ENCODE measurements around the gene GAB3.
"Not testable (repeated sequence)": the region's sequence is repeated elsewhere in the genome, so short reads cannot be mapped to it uniquely, and the experiment has no call there.

The GAB3 gene

GRCh38 chrX:154719132-154719675, 31.7 kb downstream of the GAB3 start:
- DNase-seq = peak; percentile 34

DNA sequence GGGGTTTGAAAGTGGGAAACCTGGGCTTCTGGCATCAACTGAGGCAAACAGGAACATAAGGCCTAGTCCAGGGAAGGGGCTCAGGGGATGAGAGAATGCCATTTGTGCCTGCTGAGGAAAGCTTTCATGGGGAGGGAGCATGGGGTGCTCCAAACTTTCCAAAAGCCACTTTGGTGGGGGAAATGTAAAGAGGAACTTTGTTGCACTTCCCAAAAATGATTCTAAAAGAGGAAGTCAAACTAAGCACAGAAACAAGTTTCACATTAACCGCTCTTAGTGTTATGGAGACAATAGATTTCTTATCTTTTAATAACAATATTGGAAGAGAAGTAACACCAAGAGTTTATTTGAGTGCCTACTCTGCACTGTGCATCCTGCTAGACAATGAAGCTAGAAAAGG, 32.3 kb downstream of the GAB3 start:
- no peak for DNase-seq

DNA sequence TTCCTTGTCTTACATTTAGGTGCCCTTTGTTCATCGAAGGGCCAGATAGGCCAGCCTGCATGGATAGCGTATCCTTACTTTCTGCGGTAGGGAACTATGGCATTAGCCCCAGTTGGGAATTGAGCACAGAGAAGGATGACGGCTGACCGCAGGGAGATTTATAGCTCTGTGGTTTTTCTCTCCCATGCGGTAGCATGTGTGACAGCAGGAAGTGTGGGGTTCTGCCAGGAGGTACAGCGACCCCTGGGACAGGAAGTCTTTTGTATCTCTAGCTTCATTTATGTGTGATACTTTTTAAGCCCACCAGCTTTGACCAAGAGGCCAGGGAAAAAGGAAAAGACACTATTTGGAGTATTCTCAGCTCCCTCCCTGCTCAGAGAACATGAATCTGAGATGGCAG, 33.1 kb downstream of the GAB3 start:
- no peak for DNase-seq

DNA sequence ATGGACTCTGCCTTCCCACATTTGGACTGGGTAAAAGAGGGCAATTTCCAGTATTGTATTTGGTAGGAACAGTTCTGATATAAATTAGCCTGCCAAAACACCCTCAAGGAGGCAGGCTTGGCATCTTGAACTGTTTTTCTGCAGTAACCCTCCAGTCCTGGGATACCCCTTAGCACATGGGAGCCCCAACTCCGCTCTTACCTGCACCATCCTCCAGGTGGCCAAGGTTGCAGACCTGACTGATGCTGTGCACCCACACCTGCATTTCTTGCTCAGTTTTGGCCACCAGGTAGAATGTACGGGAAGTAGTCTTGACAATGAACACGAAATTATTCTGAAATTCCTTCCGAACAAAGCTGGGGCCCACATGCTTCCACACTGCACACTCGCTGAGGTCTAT, 35.1 kb downstream of the GAB3 start:
- DNase-seq = no peak

DNA sequence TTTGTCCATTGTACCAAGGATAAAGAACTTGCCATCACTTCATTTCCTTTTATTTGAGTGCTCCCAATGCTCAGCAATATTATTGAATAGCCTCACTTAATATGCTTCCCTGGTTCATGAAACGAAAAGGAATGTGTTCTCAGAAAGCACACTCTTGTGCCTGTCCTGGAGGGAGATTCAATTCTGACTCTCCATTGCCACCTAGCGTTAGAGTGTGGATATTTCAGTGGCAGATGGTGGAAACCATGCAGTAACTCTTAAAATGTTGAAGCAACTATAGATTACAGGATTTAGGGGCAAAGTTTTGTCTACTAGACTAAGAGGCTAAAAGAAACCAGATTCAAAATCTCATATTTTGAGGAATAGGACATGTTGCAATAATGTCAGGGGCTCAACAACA, 36.0 kb downstream of the GAB3 start:
- DNase-seq = peak; percentile 49

GRCh38 chrX:154712781-154713740, 37.8 kb downstream of the GAB3 start:
- DNase-seq = no peak

DNA sequence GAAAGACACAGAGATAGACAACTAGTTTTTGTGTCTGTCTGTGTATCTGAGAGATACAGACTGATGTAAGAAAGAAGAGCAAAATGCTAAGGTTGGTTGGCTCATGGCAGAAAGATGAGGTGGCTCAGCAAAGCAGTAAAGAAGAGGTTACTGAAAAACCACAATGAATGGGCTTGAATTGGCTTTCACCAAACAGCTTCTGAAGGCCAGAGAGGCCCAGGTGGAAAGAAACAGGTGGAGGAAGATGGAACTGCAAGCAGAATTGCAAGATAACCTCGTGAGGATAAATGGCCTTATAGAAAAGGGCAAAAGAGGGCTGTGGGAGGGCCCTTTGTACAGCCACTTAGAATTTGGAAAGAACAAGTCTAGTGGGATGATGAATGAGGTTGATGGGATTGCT, 39.6 kb downstream of the GAB3 start:
- no peak for DNase-seq

DNA sequence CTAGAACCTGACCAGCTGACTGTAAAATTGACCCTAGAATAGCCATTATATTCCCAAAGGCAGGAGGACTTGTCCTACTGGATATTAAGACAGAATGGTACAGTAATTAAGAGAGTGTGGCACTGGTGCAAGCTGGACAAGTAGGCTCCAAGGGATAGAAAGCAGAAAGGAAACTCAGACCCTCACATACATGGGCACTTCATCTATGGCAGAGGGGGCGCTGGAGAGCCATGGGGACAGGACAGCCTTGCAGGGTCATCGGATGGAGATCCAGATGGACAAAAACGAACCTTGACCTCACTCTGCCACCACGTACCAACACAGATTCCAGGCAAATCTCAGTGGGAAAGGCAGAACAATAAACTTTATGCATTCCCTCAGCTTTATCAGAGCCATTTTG, 40.6 kb downstream of the GAB3 start:
- no peak for DNase-seq

DNA sequence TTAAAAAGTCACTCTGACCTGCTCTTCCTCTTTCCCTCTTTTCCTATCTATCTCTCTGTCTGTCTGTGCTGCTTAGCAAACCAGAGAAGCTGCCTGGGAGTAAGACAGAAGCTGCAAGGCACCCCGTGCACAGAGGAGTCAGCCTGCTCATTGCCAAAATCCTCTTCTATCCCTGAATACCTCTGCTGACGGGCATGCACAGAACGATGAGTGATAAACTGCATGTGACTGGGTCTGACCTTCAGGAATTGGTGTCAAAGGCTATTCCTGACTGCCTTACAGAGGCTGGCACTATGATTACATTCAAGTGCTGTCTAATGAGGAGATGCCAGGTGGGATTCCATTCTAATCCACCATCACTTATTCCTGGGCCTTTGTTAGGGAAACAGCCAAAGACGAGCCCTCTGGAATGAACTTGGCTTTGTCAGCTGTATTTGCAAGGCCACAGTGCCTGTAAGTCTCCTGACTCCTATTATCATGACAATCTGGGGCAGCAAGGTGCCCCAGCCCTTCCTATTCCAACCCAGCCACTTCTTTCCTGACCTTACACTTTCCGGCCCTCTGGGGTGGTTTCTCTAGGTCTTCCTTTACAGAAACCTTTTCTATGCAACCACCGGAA, 52.1 kb downstream of the GAB3 start:
- no peak for DNase-seq

- DNase-seq = no peak
These were observed 54.2 kb downstream of the GAB3 start for GRCh38 chrX:154696676-154697045.

- DNase-seq = peak; percentile 24
These were observed 54.8 kb downstream of the GAB3 start for GRCh38 chrX:154695911-154696675.

DNA sequence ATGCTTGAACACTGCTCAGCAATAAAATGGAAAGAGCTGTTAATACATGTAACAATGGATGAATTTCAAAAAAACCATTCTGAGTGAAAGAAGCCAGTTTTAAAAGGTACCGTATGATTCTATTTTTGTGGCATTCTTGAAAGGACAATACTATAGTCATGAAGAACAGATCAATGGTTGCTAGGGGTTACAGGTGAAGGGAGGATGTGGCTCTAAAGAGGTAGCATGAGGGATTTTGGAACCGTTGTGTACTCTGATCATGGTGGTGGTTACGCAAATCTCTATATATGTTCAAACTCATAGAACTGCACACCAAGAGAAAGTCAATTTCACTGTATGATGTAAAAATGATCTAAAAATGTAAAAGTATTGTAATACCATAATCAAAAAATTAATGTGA, 57.5 kb downstream of the GAB3 start:
- no peak for DNase-seq

DNA sequence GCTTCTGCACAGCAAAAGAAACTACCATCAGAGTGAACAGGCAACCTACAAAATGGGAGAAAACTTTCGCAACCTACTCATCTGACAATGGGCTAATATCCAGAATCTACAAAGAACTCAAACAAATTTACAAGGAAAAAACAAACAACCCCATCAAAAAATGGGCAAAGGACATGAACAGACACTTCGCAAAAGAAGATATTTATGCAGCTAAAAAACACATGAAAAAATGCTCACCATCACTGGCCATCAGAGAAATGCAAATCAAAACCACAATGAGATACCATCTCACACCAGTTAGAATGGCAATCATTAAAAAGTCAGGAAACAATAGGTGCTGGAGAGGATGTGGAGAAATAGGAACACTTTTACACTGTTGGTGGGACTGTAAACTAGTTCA, 60.4 kb downstream of the GAB3 start:
- DNase-seq = not testable (repeated sequence)

DNA sequence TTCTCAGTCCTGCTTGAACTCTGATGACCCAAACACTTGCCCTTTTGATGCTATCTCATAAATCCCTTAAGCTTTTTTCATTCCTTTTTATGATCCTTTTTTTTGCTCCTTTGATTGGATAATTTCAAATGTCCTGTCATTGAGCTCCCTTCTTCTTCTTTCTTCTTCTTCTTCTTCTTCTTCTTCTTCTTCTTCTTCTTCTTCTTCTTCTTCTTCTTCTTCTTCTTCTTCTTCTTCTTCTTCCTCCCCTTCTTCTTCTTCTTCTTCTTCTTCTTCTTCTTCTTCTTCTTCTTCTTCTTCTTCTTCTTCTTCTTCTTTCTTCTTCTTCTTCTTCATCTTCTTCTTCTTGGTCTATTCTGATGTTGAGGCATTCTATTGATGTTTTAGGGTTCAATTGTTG, 78.8 kb downstream of the GAB3 start:
- DNase-seq = not testable (repeated sequence)

GRCh38 chrX:154670848-154671247, 80.0 kb downstream of the GAB3 start:
- not testable (repeated sequence) for DNase-seq

GRCh38 chrX:154661899-154662298, 89.0 kb downstream of the GAB3 start:
- DNase-seq = no peak

GRCh38 chrX:154661170-154661569, 89.7 kb downstream of the GAB3 start:
- no peak for DNase-seq

DNA sequence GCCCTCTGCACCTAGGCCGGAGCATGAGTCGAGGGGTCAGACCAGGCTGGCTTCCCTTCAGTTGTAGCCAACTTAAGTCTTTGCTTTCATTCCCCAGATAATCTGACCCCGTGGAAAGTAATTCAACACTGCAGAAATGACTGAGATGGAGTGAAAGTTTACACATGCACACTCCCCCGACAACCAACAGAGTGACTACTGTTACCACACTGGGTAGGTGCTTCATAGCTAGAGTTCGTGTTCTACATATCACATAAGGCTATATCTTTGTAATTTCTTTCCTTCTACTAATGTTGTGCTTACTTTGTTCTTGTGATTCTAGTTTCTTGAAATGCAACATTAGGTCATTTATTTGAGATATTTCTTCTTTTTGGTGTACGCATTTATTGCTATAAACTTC, 90.3 kb downstream of the GAB3 start:
- no peak for DNase-seq

DNA sequence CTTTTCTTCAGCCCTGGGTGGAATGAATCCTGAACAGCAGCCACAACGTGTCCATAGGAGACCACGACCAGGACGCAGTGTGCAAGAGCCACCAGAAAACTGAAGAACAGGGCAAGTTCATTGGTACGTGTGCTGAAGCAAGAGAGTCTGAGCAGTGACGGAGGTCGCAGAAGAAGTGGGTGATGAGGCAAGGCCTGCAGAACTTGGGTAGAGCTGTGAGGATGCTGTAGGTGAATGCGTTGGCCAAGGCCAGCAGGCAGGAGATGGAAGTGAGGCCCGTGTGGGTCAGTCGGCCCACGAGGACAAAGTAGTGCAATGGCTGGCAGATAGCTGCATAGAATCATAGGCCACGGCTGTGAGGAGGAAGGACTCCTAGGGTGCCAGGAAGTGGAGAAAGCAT, 91.9 kb downstream of the GAB3 start:
- no peak for DNase-seq

- DNase-seq = no peak
These were observed 92.7 kb downstream of the GAB3 start for GRCh38 chrX:154658187-154658586.

DNA sequence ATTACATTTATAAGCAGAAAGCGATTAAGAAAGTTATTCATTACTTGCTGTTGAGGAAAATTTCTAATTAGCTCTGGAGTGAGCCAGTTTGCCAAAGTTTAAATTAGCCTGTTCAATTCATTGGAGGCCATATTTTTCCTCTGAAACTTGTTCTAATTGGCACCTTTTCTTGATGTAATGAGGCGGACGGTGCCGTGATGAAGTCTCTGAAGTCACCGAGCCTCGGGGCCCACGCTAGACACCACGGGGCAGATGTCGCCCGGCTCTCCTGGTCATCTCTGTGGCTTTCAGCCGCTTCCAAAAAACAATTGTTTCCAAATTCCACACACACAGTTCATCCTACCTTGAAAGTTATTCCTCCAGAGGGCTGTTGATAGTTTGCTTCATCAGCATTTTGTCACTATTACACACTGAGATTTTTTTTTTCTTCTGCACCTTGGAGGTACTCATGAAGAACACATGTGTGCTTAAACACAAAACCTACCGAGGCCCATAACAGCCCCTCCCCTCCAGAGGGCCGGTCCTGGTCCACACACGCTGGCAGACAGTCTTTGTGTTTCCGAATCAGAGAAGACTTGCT, 93.6 kb downstream of the GAB3 start:
- no peak for DNase-seq

DNA sequence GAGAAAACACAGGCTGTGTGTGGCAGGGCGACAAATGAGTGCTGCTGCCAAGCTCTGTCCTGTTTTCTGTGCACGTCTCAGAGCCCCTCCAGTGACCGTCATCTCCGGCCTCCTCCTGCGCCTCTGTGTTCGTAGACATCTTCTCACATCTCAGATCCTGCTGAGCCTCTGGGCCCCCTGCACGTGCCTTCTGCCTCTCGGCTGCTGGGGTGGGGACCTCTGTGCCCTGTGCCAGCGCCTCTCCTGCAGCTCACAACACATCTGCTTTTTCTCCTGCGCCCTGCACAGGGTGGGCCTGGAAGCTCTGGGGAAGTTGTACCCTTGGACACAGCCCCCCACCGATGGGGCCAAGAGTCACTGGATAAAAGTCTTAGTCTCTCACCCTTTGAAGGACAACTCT, 95.1 kb downstream of the GAB3 start:
- no peak for DNase-seq

- DNase-seq = no peak
These were observed 95.5 kb downstream of the GAB3 start for GRCh38 chrX:154655346-154655745.
